Neural cell (in vitro differentiated cells): ENCODE data around the gene PPIB. TPM values are rescaled to one million over a fixed set of nuclear protein-coding genes. Genes with fewer than 3 reads are reported as not detected.

Experiments used
- H2AFZ ChIP-seq: fragments of 200-600, 300-800 bp; sonication (generic), shearing (Covaris generic); 2 replicates; pipeline ENCODE4 v1.6.0; 2014; ENCODE audit warnings: low read depth, mild to moderate bottlenecking, antibody characterized with exemption, low read length, moderate library complexity
- H3F3A ChIP-seq: fragments of 200-600 bp; shearing (Covaris generic); 2 replicates; pipeline ENCODE4 v1.6.1; 2016; ENCODE audit warnings: mild to moderate bottlenecking, moderate library complexity, mixed read lengths, antibody characterized with exemption, low read length; ENCODE audit not compliant: insufficient read depth, poor library complexity, severe bottlenecking
- H3K27ac ChIP-seq: fragments of 200-600, 300-800 bp; sonication (generic), shearing (Covaris generic); 2 replicates; pipeline ENCODE4 v1.5.1; 2014; ENCODE audit warnings: mild to moderate bottlenecking, low read length, moderate library complexity
- H3K27me3 ChIP-seq: fragments of 300-800, 200-600 bp; sonication (generic), shearing (Covaris generic); 2 replicates; pipeline ENCODE4 v1.6.0; 2014; ENCODE audit warnings: mild to moderate bottlenecking, low read depth, low read length, moderate library complexity; ENCODE audit not compliant: insufficient read depth
- H3K36me3 ChIP-seq: fragments of 300-800, 200-600 bp; sonication (generic), shearing (Covaris generic); 2 replicates; pipeline ENCODE4 v1.5.1; 2014; ENCODE audit warnings: mild to moderate bottlenecking, antibody characterized with exemption, low read length, moderate library complexity; ENCODE audit not compliant: insufficient read depth
- H3K4me2 ChIP-seq: fragments of 300-800, 200-600 bp; sonication (generic), shearing (Covaris generic); 2 replicates; pipeline ENCODE4 v1.6.0; 2014; ENCODE audit warnings: mild to moderate bottlenecking, low read length
- H3K4me3 ChIP-seq: fragments of 300-800, 200-600 bp; sonication (generic), shearing (Covaris generic); 2 replicates; pipeline ENCODE4 v1.5.1; 2014; ENCODE audit warnings: mild to moderate bottlenecking, low read length, moderate library complexity
- H3K79me2 ChIP-seq: fragments of 200-600 bp; shearing (Covaris generic); replicated peaks from 2 replicates; pipeline ENCODE4 v1.6.0; 2014; ENCODE audit warnings: mild to moderate bottlenecking, low read length, moderate library complexity; ENCODE audit not compliant: insufficient read depth
- H3K9ac ChIP-seq: fragments of 300-800, 200-600 bp; sonication (generic), shearing (Covaris generic); 2 replicates; pipeline ENCODE4 v1.6.1; 2016; ENCODE audit warnings: mild to moderate bottlenecking, low read length, mixed read lengths
- H3K9me2 ChIP-seq: fragments of 200-600 bp; shearing (Covaris generic); 2 replicates; pipeline ENCODE4 v1.6.1; 2016; ENCODE audit warnings: mild to moderate bottlenecking, low read length, mixed read lengths; ENCODE audit not compliant: insufficient read depth
- H3K9me3 ChIP-seq: fragments of 200-600, 300-800 bp; sonication (generic), shearing (Covaris generic); 2 replicates; pipeline ENCODE4 v1.6.1; 2016; ENCODE audit warnings: mild to moderate bottlenecking, mixed run types, low read length, moderate library complexity, mixed read lengths
- H4K20me1 ChIP-seq: fragments of 200-600 bp; shearing (Covaris generic); 2 replicates; pipeline ENCODE4 v1.6.1; 2016; ENCODE audit warnings: mild to moderate bottlenecking, mixed run types; ENCODE audit not compliant: insufficient read depth
- CTCF ChIP-seq: fragments of 450-650 bp; IDR thresholded peaks from 2 replicates; pipeline ENCODE4 v1.5.1; 2014; ENCODE audit warnings: antibody characterized with exemption, mild to moderate bottlenecking, moderate library complexity; ENCODE audit not compliant: poor library complexity, severe bottlenecking
- EP300 ChIP-seq: fragments of 450-650 bp; conservative IDR thresholded peaks from 2 replicates; pipeline ENCODE4 v1.6.1; 2014; ENCODE audit warnings: antibody characterized with exemption, mild to moderate bottlenecking, moderate library complexity; ENCODE audit not compliant: poor library complexity, severe bottlenecking
- EZH2 ChIP-seq: fragments of 200-600, 300-800 bp; shearing (Covaris generic), sonication (generic); IDR thresholded peaks from 2 replicates; pipeline ENCODE4 v1.6.1; 2014; ENCODE audit warnings: antibody characterized with exemption, low read length, borderline replicate concordance, mild to moderate bottlenecking; ENCODE audit not compliant: insufficient read depth, poor library complexity, severe bottlenecking
- MXI1 ChIP-seq: fragments of 450-650 bp; conservative IDR thresholded peaks from 2 replicates; pipeline ENCODE4 v1.6.1; 2014; ENCODE audit warnings: antibody characterized with exemption, mild to moderate bottlenecking; ENCODE audit not compliant: poor library complexity, severe bottlenecking
- POLR2AphosphoS5 ChIP-seq: IDR thresholded peaks from 2 replicates; pipeline ENCODE4 v1.6.1; 2012
- RAD21 ChIP-seq: fragments of 450-650 bp; conservative IDR thresholded peaks from 2 replicates; pipeline ENCODE4 v1.6.1; 2014; ENCODE audit warnings: antibody characterized with exemption, mild to moderate bottlenecking, moderate library complexity
- REST ChIP-seq: IDR thresholded peaks from 2 replicates; pipeline ENCODE4 v1.6.1; 2012; ENCODE audit warnings: borderline replicate concordance
- SMC3 ChIP-seq: fragments of 450-650 bp; conservative IDR thresholded peaks from 2 replicates; pipeline ENCODE4 v1.6.1; 2014; ENCODE audit warnings: antibody characterized with exemption, mild to moderate bottlenecking, moderate library complexity; ENCODE audit not compliant: poor library complexity
- TAF1 ChIP-seq: IDR thresholded peaks from 2 replicates; pipeline ENCODE4 v1.6.1; 2012; ENCODE audit warnings: low read depth
- polyA plus RNA-seq: library from polyadenylated mRNA; depleted of rRNA; stranded (reverse); fragments of >200 nt; gene quantifications from 2 replicates; pipeline ENCODE4 v1.2.3, GENCODE V29; 2014

The PPIB gene
- polyA plus RNA-seq, 1 donor from 2014 or later, result 206 TPM

GRCh38 chr15:64122936-64123351, 39.9 kb downstream of the PPIB start:
- Histone ChIP-seq H3K27ac (no peak overlapping the region), H3K9ac (no peak overlapping the region), H3K4me3 (no peak overlapping the region)

GRCh38 chr15:64122444-64122843, 40.4 kb downstream of the PPIB start:
- Histone ChIP-seq H3F3A (no peaks in the 10 kb centered on the region), H2AFZ (no peak overlapping the region), H3K9me3 (no peaks in the 10 kb centered on the region), H3K79me2 (no peaks in the 10 kb centered on the region), H3K27ac (no peak overlapping the region), H3K9ac (no peak overlapping the region), H3K27me3 (no peaks in the 10 kb centered on the region), H4K20me1 (no peaks in the 10 kb centered on the region), H3K9me2 (no peaks in the 10 kb centered on the region), H3K4me3 (no peak overlapping the region), H3K36me3 (peaks cover 6% of the 10 kb centered on the region), H3K4me2 (no peak overlapping the region)
- TF ChIP-seq CTCF (no peak), SMC3 (no peak), EZH2 (no peak), REST (no peak), POLR2AphosphoS5 (no peak), TAF1 (no peak), EP300 (no peak)

More at GRCh38 chr15:64122936-64123351, 39.9 kb downstream of the PPIB start:
- no peaks in the 10 kb centered on the region for H3K79me2 ChIP-seq
- no peaks in the 10 kb centered on the region for H3F3A ChIP-seq
- TF ChIP-seq EZH2 (no peak), MXI1 (no peak), POLR2AphosphoS5 (no peak), EP300 (no peak), CTCF (no peak), RAD21 (no peak), SMC3 (no peak), REST (no peak), TAF1 (no peak)
- no peaks in the 10 kb centered on the region for H3K9me2 ChIP-seq
- no peak overlapping the region for H2AFZ ChIP-seq
- no peaks in the 10 kb centered on the region for H4K20me1 ChIP-seq
- no peak overlapping the region for H3K4me2 ChIP-seq
- H3K9me3 ChIP-seq, result no peaks in the 10 kb centered on the region
- no peaks in the 10 kb centered on the region for H3K27me3 ChIP-seq
- peaks cover 6% of the 10 kb centered on the region for H3K36me3 ChIP-seq
